Loucy (cell line): ENCODE data around the gene CPA1.

Experiments used
- EZH2phosphoT487 ChIP-seq: fragments of 200-600 bp; IDR thresholded peaks from 2 replicates; pipeline ENCODE4 v1.6.1; 2018; ENCODE audit warnings: antibody characterized with exemption, mild to moderate bottlenecking, moderate library complexity, borderline replicate concordance
- TF ChIP-seq, protein P1 (sequence below): fragments of 200-600 bp; sonication (generic); conservative IDR thresholded peaks from 2 replicates; pipeline ENCODE4 v1.5.1; 2014; ENCODE audit warnings: mild to moderate bottlenecking, antibody characterized with exemption, low read length

DNA sequence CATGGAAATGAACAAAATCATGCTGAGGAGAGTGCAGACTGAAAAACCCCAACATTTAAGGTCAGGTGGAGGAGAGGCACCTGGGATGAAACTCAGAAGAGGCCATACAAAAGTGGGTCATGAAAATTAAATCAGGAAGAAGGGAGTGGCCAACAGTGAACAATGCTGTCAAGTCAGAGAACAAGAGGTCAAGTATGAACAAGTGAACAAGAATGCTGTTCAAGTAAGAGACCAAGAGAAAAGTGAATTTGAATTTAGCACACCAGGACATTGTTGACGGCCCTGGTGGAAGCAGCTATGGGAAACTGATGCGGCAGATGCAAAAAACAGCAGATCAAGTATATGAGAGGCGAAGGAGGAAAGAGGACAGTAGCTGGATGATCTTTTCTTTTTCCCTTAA is 52.6 kb downstream of the CPA1 start:
- TF ChIP-seq, protein P1, sequence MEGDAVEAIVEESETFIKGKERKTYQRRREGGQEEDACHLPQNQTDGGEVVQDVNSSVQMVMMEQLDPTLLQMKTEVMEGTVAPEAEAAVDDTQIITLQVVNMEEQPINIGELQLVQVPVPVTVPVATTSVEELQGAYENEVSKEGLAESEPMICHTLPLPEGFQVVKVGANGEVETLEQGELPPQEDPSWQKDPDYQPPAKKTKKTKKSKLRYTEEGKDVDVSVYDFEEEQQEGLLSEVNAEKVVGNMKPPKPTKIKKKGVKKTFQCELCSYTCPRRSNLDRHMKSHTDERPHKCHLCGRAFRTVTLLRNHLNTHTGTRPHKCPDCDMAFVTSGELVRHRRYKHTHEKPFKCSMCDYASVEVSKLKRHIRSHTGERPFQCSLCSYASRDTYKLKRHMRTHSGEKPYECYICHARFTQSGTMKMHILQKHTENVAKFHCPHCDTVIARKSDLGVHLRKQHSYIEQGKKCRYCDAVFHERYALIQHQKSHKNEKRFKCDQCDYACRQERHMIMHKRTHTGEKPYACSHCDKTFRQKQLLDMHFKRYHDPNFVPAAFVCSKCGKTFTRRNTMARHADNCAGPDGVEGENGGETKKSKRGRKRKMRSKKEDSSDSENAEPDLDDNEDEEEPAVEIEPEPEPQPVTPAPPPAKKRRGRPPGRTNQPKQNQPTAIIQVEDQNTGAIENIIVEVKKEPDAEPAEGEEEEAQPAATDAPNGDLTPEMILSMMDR: no peak
- no peak for TF ChIP-seq EZH2phosphoT487
